ENCODE measurements around the gene ZNF792.

ZNF792 gene

DNA sequence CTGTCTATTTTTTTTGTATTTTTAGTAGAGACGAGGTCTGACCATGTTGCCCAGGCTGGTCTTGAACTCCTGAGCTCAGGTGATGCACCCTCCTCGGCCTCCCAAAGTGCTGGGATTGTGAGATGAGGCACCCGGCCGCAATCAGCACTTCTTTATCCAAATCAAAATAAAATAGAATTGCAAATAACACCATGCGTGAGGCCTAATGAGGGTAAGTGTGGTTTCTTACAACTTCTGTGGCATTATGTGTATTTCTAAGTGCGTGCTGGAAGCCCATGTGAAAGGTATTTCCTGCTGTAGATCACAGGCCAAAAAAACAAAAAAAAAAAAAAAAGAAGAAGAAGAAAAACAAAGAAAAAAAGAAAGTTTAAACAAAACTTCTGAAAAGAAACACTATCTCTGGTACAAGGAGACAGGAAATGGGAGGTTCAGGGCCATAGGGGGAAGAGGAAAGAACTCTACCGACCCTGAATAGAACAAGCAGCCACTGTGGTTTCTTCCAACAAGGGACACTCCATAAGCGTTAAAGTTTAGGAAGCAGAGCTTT lies 33.1 kb upstream of the ZNF792 start:
- peak; percentile 39 for DNase-seq
- Histone ChIP-seq H4K20me1 (ENCODE audit: insufficient read depth, low read length) (peaks cover 10% of the 10 kb centered on the region), H3K4me2 (ENCODE audit: insufficient read depth, low read length) (peak overlapping the region; percentile 31), H3K9ac (ENCODE audit: low read depth, low read length) (peak overlapping the region; percentile 21), H3K4me1 (ENCODE audit: insufficient read depth, low read length) (peaks cover 60% of the 10 kb centered on the region), H3K4me3 (ENCODE audit: low read depth in 1 of 2, low read length in 2 of 2) (no peak overlapping the region), H3K27me3 (ENCODE audit: insufficient read depth, low read length, poor library complexity) (no peaks in the 10 kb centered on the region), H3K27ac (ENCODE audit: low read length) (peak overlapping the region; percentile 80), H3K9me3 (ENCODE audit: insufficient read depth, low read length, severe bottlenecking) (no peaks in the 10 kb centered on the region), H3K79me2 (ENCODE audit: insufficient read depth, low read length) (peaks cover 27% of the 10 kb centered on the region), H2AFZ (ENCODE audit: low read depth, low read length) (peak overlapping the region; percentile 82), H3K36me3 (ENCODE audit: insufficient read depth, low read length) (peaks cover 10% of the 10 kb centered on the region)
- 0 out of 3 replicates have a peak, but pooled peaks have one; percentile 21 for ATAC-seq (ENCODE audit: insufficient read depth, low read depth)
- TF ChIP-seq, protein P1, sequence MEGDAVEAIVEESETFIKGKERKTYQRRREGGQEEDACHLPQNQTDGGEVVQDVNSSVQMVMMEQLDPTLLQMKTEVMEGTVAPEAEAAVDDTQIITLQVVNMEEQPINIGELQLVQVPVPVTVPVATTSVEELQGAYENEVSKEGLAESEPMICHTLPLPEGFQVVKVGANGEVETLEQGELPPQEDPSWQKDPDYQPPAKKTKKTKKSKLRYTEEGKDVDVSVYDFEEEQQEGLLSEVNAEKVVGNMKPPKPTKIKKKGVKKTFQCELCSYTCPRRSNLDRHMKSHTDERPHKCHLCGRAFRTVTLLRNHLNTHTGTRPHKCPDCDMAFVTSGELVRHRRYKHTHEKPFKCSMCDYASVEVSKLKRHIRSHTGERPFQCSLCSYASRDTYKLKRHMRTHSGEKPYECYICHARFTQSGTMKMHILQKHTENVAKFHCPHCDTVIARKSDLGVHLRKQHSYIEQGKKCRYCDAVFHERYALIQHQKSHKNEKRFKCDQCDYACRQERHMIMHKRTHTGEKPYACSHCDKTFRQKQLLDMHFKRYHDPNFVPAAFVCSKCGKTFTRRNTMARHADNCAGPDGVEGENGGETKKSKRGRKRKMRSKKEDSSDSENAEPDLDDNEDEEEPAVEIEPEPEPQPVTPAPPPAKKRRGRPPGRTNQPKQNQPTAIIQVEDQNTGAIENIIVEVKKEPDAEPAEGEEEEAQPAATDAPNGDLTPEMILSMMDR (IDR thresholded peaks at IDR 0.05; ENCODE audit: borderline replicate concordance, extremely low read depth, low read length, poor library complexity, severe bottlenecking), result no peak
- TF ChIP-seq EZH2 (IDR thresholded peaks at IDR 0.05; ENCODE audit: borderline replicate concordance, low read depth, low read length, severe bottlenecking), result no peak

DNA sequence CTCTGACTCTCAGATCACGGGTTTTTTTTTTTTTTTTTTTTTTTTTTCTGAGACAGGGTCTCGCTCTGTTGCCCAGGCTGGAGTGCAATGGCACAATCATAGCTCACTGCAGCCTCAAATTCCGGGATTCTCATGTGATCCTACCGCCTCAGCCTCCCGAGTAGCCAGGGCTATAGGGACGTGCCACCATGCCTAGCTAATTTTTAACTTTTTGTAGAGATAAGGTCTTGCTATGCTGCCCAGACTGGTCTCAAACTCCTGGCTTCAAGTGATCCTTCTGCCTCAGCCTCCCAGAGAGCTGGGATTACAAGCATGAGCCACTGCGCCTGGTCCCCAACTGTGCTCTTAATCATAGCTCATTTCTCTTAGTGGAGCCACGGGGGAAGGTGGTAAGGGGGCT lies 31.5 kb upstream of the ZNF792 start:
- Histone ChIP-seq H3K27ac (ENCODE audit: low read length) (no peak overlapping the region), H3K9me3 (ENCODE audit: insufficient read depth, low read length, severe bottlenecking) (no peaks in the 10 kb centered on the region), H4K20me1 (ENCODE audit: insufficient read depth, low read length) (no peaks in the 10 kb centered on the region), H3K36me3 (ENCODE audit: insufficient read depth, low read length) (no peaks in the 10 kb centered on the region; the same call in 1 of the 2 replicates), H2AFZ (ENCODE audit: low read depth, low read length) (no peak overlapping the region), H3K27me3 (ENCODE audit: insufficient read depth, low read length, poor library complexity) (no peaks in the 10 kb centered on the region), H3K9ac (ENCODE audit: low read depth, low read length) (no peak overlapping the region), H3K4me1 (ENCODE audit: insufficient read depth, low read length) (peaks cover 44% of the 10 kb centered on the region), H3K4me3 (ENCODE audit: low read depth in 1 of 2, low read length in 2 of 2) (no peak overlapping the region), H3K79me2 (ENCODE audit: insufficient read depth, low read length) (peaks cover 11% of the 10 kb centered on the region), H3K4me2 (ENCODE audit: insufficient read depth, low read length) (no peak overlapping the region)
- ATAC-seq (ENCODE audit: insufficient read depth, low read depth) (no peak), DNase-seq (no peak)
- TF ChIP-seq, protein P1 (IDR thresholded peaks at IDR 0.05; ENCODE audit: borderline replicate concordance, extremely low read depth, low read length, poor library complexity, severe bottlenecking), result no peak
- TF ChIP-seq EZH2 (IDR thresholded peaks at IDR 0.05; ENCODE audit: borderline replicate concordance, low read depth, low read length, severe bottlenecking), result no peak

DNA sequence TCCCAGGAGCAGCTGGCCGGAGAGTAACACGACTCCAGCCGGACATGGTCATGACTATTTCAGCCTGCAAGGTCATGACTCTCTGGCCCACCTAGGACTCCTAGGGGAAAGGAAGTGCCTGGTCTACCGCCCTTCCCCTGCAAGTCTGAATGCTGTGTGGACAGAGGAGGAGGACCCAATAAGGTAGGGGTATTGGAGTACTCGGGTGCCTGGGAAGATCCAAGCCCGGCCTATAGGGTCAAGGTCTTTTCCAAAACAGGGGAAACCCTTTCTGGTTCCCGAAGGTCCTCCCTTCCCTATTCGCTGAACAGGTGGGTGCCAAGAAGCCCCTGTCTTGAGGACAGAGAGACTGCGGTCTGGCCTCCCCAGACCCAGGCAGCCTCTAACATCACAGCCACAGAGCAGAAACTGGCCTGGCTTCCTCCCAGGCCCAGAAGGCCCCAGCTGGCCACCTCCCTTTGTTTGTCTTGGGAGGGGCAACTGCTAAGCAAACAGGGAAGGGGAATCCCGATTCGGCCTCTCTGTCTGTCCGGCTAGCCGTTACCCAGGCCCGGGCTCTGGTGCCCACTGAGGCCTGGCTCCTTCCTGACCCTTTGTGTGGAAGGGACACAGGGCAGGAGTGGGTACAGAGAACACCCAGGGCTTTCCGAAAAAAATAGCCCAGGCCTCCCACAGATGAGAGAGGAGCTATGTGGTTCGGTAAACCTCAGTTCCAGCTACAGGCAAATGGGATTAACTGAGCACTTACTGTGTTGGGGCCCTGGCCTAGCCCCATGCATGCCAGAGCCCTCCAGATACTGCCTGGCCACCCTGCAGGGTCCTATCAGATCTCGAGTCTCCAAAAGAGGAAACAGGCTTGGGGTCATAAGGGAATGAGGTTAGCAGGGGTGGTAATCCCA lies 30.9 kb upstream of the ZNF792 start:
- TF ChIP-seq, protein P1 (IDR thresholded peaks at IDR 0.05; ENCODE audit: borderline replicate concordance, extremely low read depth, low read length, poor library complexity, severe bottlenecking), result no peak
- no peak for TF ChIP-seq EZH2 (IDR thresholded peaks at IDR 0.05; ENCODE audit: borderline replicate concordance, low read depth, low read length, severe bottlenecking)
- Histone ChIP-seq H3K4me1 (ENCODE audit: insufficient read depth, low read length) (peaks cover 43% of the 10 kb centered on the region), H3K27me3 (ENCODE audit: insufficient read depth, low read length, poor library complexity) (no peaks in the 10 kb centered on the region), H3K9me3 (ENCODE audit: insufficient read depth, low read length, severe bottlenecking) (no peaks in the 10 kb centered on the region), H3K9ac (ENCODE audit: low read depth, low read length) (no peak overlapping the region), H3K4me3 (ENCODE audit: low read depth in 1 of 2, low read length in 2 of 2) (no peak overlapping the region), H2AFZ (ENCODE audit: low read depth, low read length) (no peak overlapping the region), H3K4me2 (ENCODE audit: insufficient read depth, low read length) (no peak overlapping the region), H4K20me1 (ENCODE audit: insufficient read depth, low read length) (no peaks in the 10 kb centered on the region), H3K79me2 (ENCODE audit: insufficient read depth, low read length) (peaks cover 6% of the 10 kb centered on the region), H3K27ac (ENCODE audit: low read length) (no peak overlapping the region), H3K36me3 (ENCODE audit: insufficient read depth, low read length) (no peaks in the 10 kb centered on the region)
- DNase-seq, result no peak
- ATAC-seq (ENCODE audit: insufficient read depth, low read depth), result no peak
